Pulmonary artery endothelial cell (primary cell): ENCODE measurements around the gene TCF12. TPM values are rescaled to one million over a fixed set of nuclear protein-coding genes. Genes with fewer than 3 reads are reported as not detected.

ENCODE experiments used
- DNase-seq: peaks from one replicate; pipeline ENCODE4 v3.0.0-alpha.2; 2011; ENCODE audit warnings: low read depth, low spot score
- total RNA-seq: library from RNA; depleted of rRNA; stranded (reverse); fragments of >200 nt; gene quantifications from 2 replicates; pipeline ENCODE4 v1.2.3, GENCODE V29; 2014

Gene TCF12
- total RNA-seq, 1 donor from 2014 or later: 62.6 TPM

DNA sequence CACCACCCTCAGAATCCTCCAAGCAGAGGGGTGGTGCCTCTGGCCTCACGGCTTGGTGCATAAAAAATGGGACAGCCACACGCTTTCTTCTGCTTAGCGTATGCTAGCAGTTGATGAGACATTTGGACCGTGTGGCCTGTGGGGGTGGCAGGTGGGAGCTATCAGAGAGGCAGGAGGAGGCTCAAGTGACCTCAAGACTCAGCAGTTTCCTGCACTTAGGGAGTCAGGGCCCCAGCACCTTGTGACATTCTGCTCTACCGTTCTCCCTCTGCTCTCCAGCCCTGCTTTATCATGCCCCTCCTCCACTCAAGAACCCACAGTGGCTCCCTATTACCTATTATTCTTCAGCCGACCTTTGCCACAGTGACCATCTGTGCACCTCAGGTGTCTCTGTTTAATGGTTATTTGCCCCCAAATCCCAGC, 416.9 kb downstream of the TCF12 start:
- no peak for DNase-seq

DNA sequence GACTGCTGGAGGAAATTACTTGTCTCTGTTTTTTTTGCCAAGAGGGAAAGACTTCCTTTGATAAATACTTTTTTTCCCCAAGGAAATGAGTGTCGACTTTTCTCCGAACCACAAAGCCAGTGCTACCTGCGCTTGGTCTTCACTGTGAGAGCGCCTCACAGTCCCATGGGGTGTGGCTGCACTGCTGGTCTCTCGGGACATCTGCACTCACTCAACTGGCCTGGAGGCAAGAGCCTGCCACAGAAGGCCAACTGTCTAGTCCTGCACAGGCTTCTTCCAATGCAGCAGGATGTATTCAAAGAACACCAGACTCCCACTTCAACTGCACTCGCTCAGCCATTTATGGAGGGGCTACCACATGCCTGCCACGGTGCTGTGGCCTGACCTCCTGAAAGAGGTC, 417.3 kb downstream of the TCF12 start:
- DNase-seq: no peak

DNA sequence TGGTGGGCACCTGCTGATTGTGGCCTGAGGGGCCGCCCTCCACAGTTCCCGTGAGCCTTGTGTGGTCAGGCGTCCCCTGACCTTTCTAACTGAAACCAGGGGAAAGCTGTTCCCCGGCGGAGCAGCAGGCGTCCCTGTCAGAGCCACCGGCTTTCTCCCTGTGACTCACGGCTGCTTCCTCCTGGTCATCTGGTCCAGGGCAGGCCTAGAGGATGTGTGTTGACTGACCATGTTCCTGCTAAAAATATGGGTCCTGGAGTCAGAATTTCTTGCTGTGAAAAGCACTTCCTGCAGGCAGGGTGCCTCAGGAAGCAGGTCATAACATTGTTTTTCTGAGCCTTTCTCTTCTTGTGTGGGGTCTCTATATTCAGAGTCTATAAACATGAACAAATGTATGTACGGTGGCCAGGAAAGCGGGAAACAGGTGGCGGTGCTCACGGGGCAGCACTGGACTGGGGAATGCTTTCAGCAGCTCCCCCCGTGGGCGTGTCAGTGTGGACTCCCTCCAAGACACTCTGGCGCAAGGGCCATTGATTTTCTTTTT, 419.5 kb downstream of the TCF12 start:
- DNase-seq: peak; percentile 98

DNA sequence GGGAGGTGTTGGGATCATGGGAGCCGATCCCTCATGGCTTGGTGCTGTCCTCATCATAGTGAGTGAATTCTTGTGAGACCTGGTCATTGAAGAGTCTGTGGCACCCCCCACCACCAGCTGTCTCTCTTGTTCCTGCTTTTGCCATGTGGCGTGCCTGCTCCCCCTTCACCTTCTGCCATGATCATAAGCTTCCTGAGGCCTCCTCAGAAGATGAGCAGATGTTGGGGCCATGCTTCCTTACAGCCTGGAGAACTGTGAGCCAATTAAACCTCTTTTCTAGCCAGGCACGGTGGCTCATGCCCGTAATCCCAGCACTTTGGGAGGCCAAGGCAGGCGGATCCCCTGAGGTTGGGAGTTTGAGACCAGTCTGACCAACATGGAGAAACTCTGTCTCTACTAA, 420.9 kb downstream of the TCF12 start:
- DNase-seq: no peak

Other genes with a start within 250 kb of the TCF12 start
- gene ZNF280D, start 185.1 kb upstream of the TCF12 start, total RNA-seq: 18.7 and 23.4 TPM in 2 replicates